AG10803 (cell line): ENCODE results near the gene LYVE1.

Experiments
- DNase-seq: peaks from one replicate; pipeline ENCODE4 v3.0.0; 2010; ENCODE audit warnings: low read depth
- H3K4me3 ChIP-seq: 2 replicates; pipeline ENCODE4 v1.5.1; 2011; ENCODE audit warnings: mild to moderate bottlenecking, low read length, control low read depth
- CTCF ChIP-seq: conservative IDR thresholded peaks from 2 replicates; pipeline ENCODE4 v1.5.1; 2011; ENCODE audit warnings: mild to moderate bottlenecking, low read length, control low read depth, inconsistent platforms

Gene LYVE1

GRCh38 chr11:10606536-10607208, 38.2 kb upstream of the LYVE1 start:
- no peak overlapping the region for H3K4me3 ChIP-seq
- TF ChIP-seq CTCF = no peak
- peak; percentile 74 for DNase-seq

GRCh38 chr11:10605941-10606381, 37.5 kb upstream of the LYVE1 start:
- H3K4me3 ChIP-seq = no peak overlapping the region
- no peak for TF ChIP-seq CTCF
- peak; percentile 79 for DNase-seq

GRCh38 chr11:10604798-10605197, 36.3 kb upstream of the LYVE1 start:
- no peak for TF ChIP-seq CTCF
- DNase-seq = no peak
- no peak overlapping the region for H3K4me3 ChIP-seq

GRCh38 chr11:10604340-10604748, 35.9 kb upstream of the LYVE1 start:
- no peak overlapping the region for H3K4me3 ChIP-seq
- peak; percentile 74 for DNase-seq
- TF ChIP-seq CTCF = no peak

- no peak for TF ChIP-seq CTCF
- no peak overlapping the region for H3K4me3 ChIP-seq
- DNase-seq = no peak
Observed at GRCh38 chr11:10603721-10604297, 35.3 kb upstream of the LYVE1 start.

- TF ChIP-seq CTCF = no peak
- no peak overlapping the region for H3K4me3 ChIP-seq
- no peak for DNase-seq
Observed at GRCh38 chr11:10602945-10603344, 34.5 kb upstream of the LYVE1 start.

GRCh38 chr11:10602366-10602765, 33.9 kb upstream of the LYVE1 start:
- no peak for TF ChIP-seq CTCF
- H3K4me3 ChIP-seq = no peak overlapping the region

More at GRCh38 chr11:10602366-10602765, 33.9 kb upstream of the LYVE1 start:
- DNase-seq = no peak
